Fibroblast of skin of left quadriceps (primary cell): ENCODE measurements around the gene SOD3.

Experiments
- DNase-seq, 2 experiments: peaks; one replicate each; pipeline ENCODE4 v3.0.0-alpha.2; 2013; ENCODE audit warnings: low read depth in 2 of 2

The SOD3 gene

GRCh38 chr4:24794916-24795665 lies at the start of gene SOD3:
TSS of gene SOD3 (plus strand) at chr4:24795573. CDS start at chr4:24799522, 3,949 bp downstream.
- no peak for DNase-seq

- DNase-seq, result no peak
These were observed 48.0 kb upstream of the SOD3 start for GRCh38 chr4:24747234-24747975.

GRCh38 chr4:24748023-24748422 lies 47.4 kb upstream of the SOD3 start:
- DNase-seq, result no peak

- no peak for DNase-seq
These were observed 46.5 kb upstream of the SOD3 start for GRCh38 chr4:24748758-24749350.

- no peak for DNase-seq
These were observed 45.3 kb upstream of the SOD3 start for GRCh38 chr4:24750106-24750505.

GRCh38 chr4:24751926-24752539 lies 43.3 kb upstream of the SOD3 start:
- DNase-seq, result no peak

GRCh38 chr4:24753519-24753918 lies 41.9 kb upstream of the SOD3 start:
- no peak for DNase-seq

GRCh38 chr4:24754571-24754970 lies 40.8 kb upstream of the SOD3 start:
- no peak for DNase-seq

GRCh38 chr4:24763631-24764297 lies 31.6 kb upstream of the SOD3 start:
- DNase-seq, result peak in 1 of 2 experiments; percentile 45

GRCh38 chr4:24764345-24764744 lies 31.0 kb upstream of the SOD3 start:
- no peak for DNase-seq

- peak in 1 of 2 experiments; percentile 44 for DNase-seq
These were observed 29.9 kb upstream of the SOD3 start for GRCh38 chr4:24765376-24765988.

- no peak for DNase-seq
These were observed 27.4 kb upstream of the SOD3 start for GRCh38 chr4:24768006-24768405.

- no peak for DNase-seq
These were observed 26.8 kb upstream of the SOD3 start for GRCh38 chr4:24768604-24769003.

- no peak for DNase-seq
These were observed 25.8 kb upstream of the SOD3 start for GRCh38 chr4:24769571-24769970.

- peak; percentile 82 to 84 for DNase-seq
These were observed 25.3 kb upstream of the SOD3 start for GRCh38 chr4:24770032-24770584.

- DNase-seq, result no peak
These were observed 24.7 kb upstream of the SOD3 start for GRCh38 chr4:24770667-24771066.

GRCh38 chr4:24771241-24771640 lies 24.1 kb upstream of the SOD3 start:
- DNase-seq, result no peak

- no peak for DNase-seq
These were observed 23.2 kb upstream of the SOD3 start for GRCh38 chr4:24772061-24772705.

GRCh38 chr4:24772952-24773351 lies 22.4 kb upstream of the SOD3 start:
- DNase-seq, result no peak

GRCh38 chr4:24774452-24774851 lies 20.9 kb upstream of the SOD3 start:
- no peak for DNase-seq
